Activated naive CD4-positive, alpha-beta T cell treated with anti-CD3 and anti-CD28 coated beads, Interleukin-2, amount 50 U/mL, for 16 hours (primary cell): Measurements from ENCODE around the gene SETX.

Experiments used
- DNase-seq: peaks from one replicate; pipeline ENCODE4 v3.0.0-alpha.2; 2020

The SETX gene

DNA sequence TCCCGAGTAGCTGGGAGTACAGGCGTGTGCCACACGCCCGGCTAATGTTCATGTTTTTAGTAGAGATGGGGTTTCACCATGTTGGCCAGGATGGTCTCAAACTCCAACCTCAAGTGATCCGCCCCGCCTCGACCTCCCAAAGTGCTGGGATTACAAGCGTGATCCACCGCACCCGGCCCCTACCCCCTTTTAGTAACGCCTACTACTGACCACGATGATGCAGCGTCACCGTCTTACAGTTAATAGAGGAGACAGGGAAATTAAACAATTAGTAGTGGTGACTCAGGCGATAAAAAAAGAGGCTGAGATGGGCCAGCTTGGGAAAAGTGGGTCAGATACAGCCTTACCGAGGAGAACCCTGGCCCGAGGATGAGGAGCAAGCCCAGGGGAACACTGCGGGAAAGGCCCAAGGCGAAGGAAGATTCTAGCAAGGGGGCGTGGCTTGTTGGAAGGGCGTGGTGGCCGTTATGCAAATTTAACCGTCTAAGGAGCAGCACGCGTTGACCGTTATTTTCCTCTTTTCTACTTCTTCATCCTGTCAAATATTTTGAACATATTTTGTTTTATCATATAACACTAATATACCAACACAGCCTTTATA lies 1.6 kb upstream of the SETX start:
- DNase-seq: no peak

GRCh38 chr9:132351404-132352045 lies 3.3 kb downstream of the SETX start:
- DNase-seq: no peak

DNA sequence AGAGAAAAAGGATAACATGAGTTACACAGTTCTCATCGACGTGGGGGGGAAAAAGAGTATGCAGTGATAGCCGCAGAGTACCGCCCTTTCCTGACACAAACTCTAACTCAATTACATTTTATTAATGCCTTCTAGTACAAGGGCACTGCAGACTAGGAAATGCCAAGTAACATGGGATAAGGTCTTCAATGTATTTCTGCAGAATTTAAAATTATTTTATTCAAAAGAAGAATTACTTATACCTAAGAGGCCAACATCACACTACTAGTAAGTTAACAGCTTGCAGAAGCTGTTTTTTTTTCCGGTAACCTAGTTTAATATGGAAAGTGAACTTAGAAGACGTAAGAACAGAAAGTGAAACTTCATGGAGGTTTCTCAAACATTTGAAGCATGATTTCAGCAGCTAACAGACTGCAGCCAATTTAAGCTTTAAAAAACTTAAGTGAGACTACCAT lies 3.9 kb downstream of the SETX start:
- peak; percentile 17 for DNase-seq

- DNase-seq: no peak
These were observed 6.1 kb downstream of the SETX start for GRCh38 chr9:132348676-132349075.

DNA sequence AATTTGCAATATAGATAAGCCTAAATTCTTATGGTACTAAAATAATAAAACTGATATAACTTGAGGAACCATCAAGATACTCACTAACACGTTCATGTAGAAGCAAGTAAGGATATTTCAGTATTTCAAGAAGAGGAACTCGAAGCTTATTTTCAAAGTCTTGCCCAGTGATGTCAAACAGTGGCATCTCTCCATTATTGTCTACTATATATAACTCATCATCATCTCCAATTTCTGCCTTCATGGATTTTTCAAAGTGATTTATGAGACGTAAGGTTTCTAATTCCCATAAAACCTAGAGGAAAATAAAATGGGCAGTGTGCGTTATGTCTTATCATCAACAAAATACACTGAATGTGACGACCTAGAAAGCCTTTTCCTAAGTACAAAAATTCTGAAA lies 8.6 kb downstream of the SETX start:
- no peak for DNase-seq

- DNase-seq: no peak
These were observed 13.5 kb downstream of the SETX start for GRCh38 chr9:132341177-132341840.

- DNase-seq: no peak
These were observed 20.4 kb downstream of the SETX start for GRCh38 chr9:132334364-132334763.

DNA sequence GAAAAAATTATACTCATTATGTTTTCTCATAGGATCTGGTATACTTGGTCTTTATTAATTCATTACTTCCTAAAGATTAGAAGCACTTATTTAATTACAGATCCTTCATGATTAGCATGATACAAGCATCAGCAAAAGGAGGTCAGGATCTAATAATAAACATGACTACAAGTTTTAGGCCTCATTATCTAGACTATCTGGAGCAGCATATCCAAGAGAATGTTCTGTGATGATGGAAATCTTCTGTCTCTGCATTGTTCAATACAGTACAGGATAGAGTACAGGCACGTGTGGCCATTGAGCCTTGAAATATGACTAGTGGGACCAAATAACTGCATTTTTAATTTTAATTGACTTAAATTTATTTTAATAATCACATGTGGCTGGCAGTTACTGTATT lies 21.2 kb downstream of the SETX start:
- no peak for DNase-seq

- no peak for DNase-seq
These were observed 26.2 kb downstream of the SETX start for GRCh38 chr9:132328580-132328979.

DNA sequence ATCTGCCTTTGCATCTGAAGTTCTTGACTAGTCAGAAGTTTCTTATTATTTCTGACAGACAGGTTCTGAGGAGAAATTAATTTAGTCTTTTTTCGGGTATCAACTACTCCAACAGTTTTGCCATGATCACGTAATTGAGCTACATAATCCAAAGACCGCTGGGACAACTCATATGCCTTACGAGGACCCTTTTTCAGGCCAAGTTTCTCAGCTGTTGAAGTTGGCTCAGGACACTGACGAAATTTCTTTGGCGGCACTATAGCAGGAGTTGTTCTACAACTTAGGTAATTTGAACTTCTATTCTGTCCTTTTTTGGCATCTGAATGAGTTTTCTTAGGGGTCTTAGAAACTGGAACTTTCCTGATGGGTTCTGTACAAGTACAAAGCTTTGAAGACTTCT lies 27.2 kb downstream of the SETX start:
- no peak for DNase-seq

DNA sequence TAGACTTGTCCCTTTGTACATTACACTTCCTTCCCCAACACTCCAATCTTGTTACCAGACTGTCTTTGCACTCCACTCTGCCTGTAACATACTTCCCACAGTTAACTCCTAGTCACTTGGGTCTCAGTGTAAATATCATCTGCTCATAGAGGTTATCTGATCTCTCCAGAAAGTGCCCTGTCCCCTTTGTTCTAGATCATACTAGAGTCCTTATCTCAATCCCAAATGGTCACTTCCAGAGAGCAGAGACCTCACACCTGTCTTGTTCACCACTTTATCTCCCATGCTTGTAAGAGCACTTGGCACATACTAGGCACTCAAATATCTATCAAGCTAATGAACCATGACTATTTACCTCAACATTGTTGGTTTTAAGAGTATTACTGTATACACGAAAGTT lies 30.4 kb downstream of the SETX start:
- no peak for DNase-seq

- DNase-seq: no peak
These were observed 35.2 kb downstream of the SETX start for GRCh38 chr9:132319421-132320110.

GRCh38 chr9:132312873-132313272 lies 41.9 kb downstream of the SETX start:
- DNase-seq: no peak

GRCh38 chr9:132312426-132312825 lies 42.4 kb downstream of the SETX start:
- DNase-seq: no peak

DNA sequence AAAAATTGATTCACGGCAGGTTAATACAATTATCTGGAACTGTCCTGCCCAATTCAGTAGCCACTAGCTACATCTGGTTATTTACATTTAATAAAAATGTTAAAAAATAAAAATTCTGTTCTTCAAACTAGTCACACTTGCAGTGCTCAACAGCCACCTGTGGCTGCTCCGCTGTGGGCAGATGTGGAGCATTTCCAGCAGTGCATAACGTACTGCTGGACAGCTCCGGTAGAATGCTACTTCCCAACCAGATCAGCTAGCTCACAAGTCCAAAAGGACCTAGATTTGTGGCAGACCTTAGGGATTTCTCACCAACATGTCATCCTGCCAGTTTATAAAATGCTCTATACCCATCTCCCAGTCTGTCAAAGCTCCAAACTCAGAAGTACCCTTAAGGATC lies 42.8 kb downstream of the SETX start:
- DNase-seq: no peak

DNA sequence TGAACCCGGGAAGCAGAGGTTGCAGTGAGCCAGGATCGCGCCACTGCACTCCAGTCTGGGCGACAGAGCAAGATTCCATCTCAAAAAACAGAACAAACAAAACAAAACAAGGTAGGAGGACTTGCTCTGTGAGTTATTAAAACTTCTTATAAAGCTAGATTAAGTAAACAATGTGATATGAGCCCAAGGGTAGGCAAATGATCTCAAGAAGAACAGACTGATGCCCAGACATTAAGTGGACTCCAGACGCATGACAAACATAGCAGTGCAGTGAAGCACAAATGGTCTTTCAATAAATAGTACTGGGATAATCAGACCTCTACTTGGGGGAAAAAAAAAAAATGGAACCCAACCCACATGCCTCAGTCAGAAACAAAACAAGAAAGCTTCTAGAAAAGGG lies 45.7 kb downstream of the SETX start:
- no peak for DNase-seq

- DNase-seq: no peak
These were observed 53.3 kb downstream of the SETX start for GRCh38 chr9:132301521-132301920.

- no peak for DNase-seq
These were observed 55.6 kb downstream of the SETX start for GRCh38 chr9:132299221-132299620.

GRCh38 chr9:132295181-132295580 lies 59.6 kb downstream of the SETX start:
- no peak for DNase-seq

- no peak for DNase-seq
These were observed 61.6 kb downstream of the SETX start for GRCh38 chr9:132293145-132293721.

- no peak for DNase-seq
These were observed 65.8 kb downstream of the SETX start for GRCh38 chr9:132288966-132289365.

- DNase-seq: no peak
These were observed 66.4 kb downstream of the SETX start for GRCh38 chr9:132288361-132288760.

DNA sequence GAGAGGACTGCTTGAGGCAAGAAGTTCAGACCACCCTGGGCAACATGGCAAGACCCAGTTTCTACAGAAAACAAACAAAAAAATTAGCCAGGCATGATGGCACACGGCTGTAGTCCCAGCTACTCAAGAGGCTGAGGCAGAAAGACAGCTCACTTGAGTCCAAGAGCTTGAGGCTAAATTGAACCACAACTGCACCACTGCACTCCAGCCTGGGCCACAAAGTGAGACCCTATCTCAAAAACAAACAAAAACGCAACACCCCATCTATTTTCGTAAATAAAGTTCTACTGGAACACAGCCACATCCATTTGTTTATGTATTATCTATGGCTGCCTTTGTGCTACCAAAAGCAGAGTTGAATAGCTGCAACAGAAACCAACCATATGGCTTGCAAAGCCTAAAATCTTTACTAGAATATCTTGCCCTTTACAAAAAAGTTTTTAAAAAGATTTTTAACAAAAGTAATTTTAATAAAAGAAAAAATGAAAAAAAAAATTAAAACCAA lies 67.5 kb downstream of the SETX start:
- DNase-seq: no peak
